GM23338 (cell line): ENCODE measurements around the gene TMEM178A. TPM values are rescaled to one million over a fixed set of nuclear protein-coding genes. Genes with fewer than 3 reads are reported as not detected.

ENCODE experiments used
- ATAC-seq: fragments of 200-7000 bp; cut with Tn5 transposase; 3 replicates; pipeline ENCODE4 v1.9.1; 2020
- DNase-seq: peaks from one replicate; pipeline ENCODE4 v3.0.0-alpha.2; 2015; ENCODE audit warnings: low spot score
- H2AFZ ChIP-seq: fragments of 200-600 bp; sonication (generic); 2 replicates; pipeline ENCODE4 v1.8.0; 2016; ENCODE audit warnings: antibody characterized with exemption, mild to moderate bottlenecking, moderate library complexity
- H3F3A ChIP-seq: fragments of 200-600 bp; sonication (generic); replicated peaks from 2 replicates; pipeline ENCODE4 v1.8.0; 2017; ENCODE audit warnings: antibody characterized with exemption, mixed run types, low read depth
- H3K27ac ChIP-seq: fragments of 200-600 bp; sonication (generic); 2 replicates; pipeline ENCODE4 v1.6.1; 2016; ENCODE audit warnings: low read depth
- H3K27me3 ChIP-seq: fragments of 200-600 bp; sonication (generic); 2 replicates; pipeline ENCODE4 v1.8.0; 2016; ENCODE audit warnings: mild to moderate bottlenecking, mixed run types, moderate library complexity; ENCODE audit not compliant: insufficient read depth
- H3K36me3 ChIP-seq: fragments of 200-600 bp; sonication (generic); 2 replicates; pipeline ENCODE4 v1.8.0; 2016; ENCODE audit warnings: mild to moderate bottlenecking; ENCODE audit not compliant: insufficient read depth
- H3K4me1 ChIP-seq: fragments of 200-600 bp; sonication (generic); 2 replicates; pipeline ENCODE4 v1.8.0; 2016; ENCODE audit warnings: mild to moderate bottlenecking, moderate library complexity; ENCODE audit not compliant: insufficient read depth
- H3K4me2 ChIP-seq: fragments of 200-600 bp; sonication (generic); 2 replicates; pipeline ENCODE4 v1.7.1; 2017; ENCODE audit warnings: mixed run types
- H3K4me3 ChIP-seq: fragments of 200-600 bp; sonication (generic); 2 replicates; pipeline ENCODE4 v1.6.1; 2016; ENCODE audit warnings: mixed run types
- H3K79me2 ChIP-seq: fragments of 200-600 bp; sonication (generic); replicated peaks from 2 replicates; pipeline ENCODE4 v1.8.0; 2017; ENCODE audit warnings: mild to moderate bottlenecking; ENCODE audit not compliant: insufficient read depth
- H3K9me2 ChIP-seq: fragments of 200-600 bp; sonication (generic); 2 replicates; pipeline ENCODE4 v1.8.0; 2017; ENCODE audit not compliant: insufficient read depth
- H4K20me1 ChIP-seq: fragments of 200-600 bp; sonication (generic); replicated peaks from 2 replicates; pipeline ENCODE4 v1.8.0; 2017; ENCODE audit warnings: mild to moderate bottlenecking; ENCODE audit not compliant: insufficient read depth
- H3K27ac Mint-ChIP-seq: 2 replicates; pipeline ENCODE4 v1.8.0; 2020; ENCODE audit warnings: inconsistent platforms, mild to moderate bottlenecking, moderate library complexity, mixed read lengths
- H3K27me3 Mint-ChIP-seq: 3 replicates; pipeline ENCODE4 v1.8.0; 2022; ENCODE audit warnings: low read depth, mild to moderate bottlenecking, moderate library complexity, mixed read lengths, inconsistent platforms; ENCODE audit not compliant: insufficient read depth, poor library complexity
- H3K36me3 Mint-ChIP-seq: 3 replicates; pipeline ENCODE4 v1.8.0; 2021; ENCODE audit warnings: low read depth, mild to moderate bottlenecking, inconsistent platforms, moderate library complexity, mixed read lengths
- H3K4me1 Mint-ChIP-seq: 3 replicates; pipeline ENCODE4 v1.8.0; 2020; ENCODE audit warnings: mild to moderate bottlenecking, inconsistent platforms, mixed read lengths
- H3K4me3 Mint-ChIP-seq: 3 replicates; pipeline ENCODE4 v1.8.0; 2021; ENCODE audit warnings: moderate library complexity, mild to moderate bottlenecking, inconsistent platforms, mixed read lengths
- H3K9me3 Mint-ChIP-seq: 3 replicates; pipeline ENCODE4 v1.8.0; 2020; ENCODE audit warnings: moderate library complexity, mild to moderate bottlenecking, inconsistent platforms, mixed read lengths
- EZH2 ChIP-seq: fragments of 200-600 bp; sonication (generic); IDR thresholded peaks from one replicate; pipeline ENCODE4 v1.8.0; 2017; ENCODE audit warnings: antibody characterized with exemption, mild to moderate bottlenecking, low read depth; ENCODE audit not compliant: unreplicated experiment
- POLR2AphosphoS5 ChIP-seq: IDR thresholded peaks from 2 replicates; pipeline ENCODE4 v1.6.1; 2016; ENCODE audit warnings: antibody characterized with exemption, low read depth
- ZNF114 ChIP-seq: fragments of 250-450 bp; sonication (Bioruptor Pico); IDR thresholded peaks from 2 replicates; pipeline ENCODE4 v1.5.0; 2020; ENCODE audit warnings: mild to moderate bottlenecking, moderate library complexity
- ZNF331 ChIP-seq: fragments of 250-450 bp; sonication (Bioruptor Pico); IDR thresholded peaks from 2 replicates; pipeline ENCODE4 v1.5.0; 2020; ENCODE audit warnings: low read depth, mild to moderate bottlenecking, moderate library complexity
- polyA plus RNA-seq: library from polyadenylated mRNA; unstranded; fragments of >200 nt; fragmentation: Nextera tagmentation; extraction: Ambion mirVana; gene quantifications from 2 replicates; pipeline ENCODE4 v1.2.1, GENCODE V29; 2016
- total RNA-seq: library from RNA; depleted of rRNA; stranded (reverse); fragments of >200 nt; shearing (Covaris generic); gene quantifications from 2 replicates; pipeline ENCODE4 v1.2.3, GENCODE V29; 2014
- TF ChIP-seq, protein P1 (sequence below): fragments of 250-450 bp; sonication (Bioruptor Pico); IDR thresholded peaks from 2 replicates; pipeline ENCODE4 v1.5.0; 2020; ENCODE audit warnings: mild to moderate bottlenecking, moderate library complexity
- TF ChIP-seq, protein P2 (sequence below): IDR thresholded peaks from one replicate; pipeline ENCODE4 v1.6.1; 2018; ENCODE audit warnings: antibody characterized with exemption; ENCODE audit not compliant: unreplicated experiment

TMEM178A gene
- total and polyA plus RNA-seq, 2 experiments from 2014 or later: 10.3 to 12.3 TPM

- TF ChIP-seq, protein P1, sequence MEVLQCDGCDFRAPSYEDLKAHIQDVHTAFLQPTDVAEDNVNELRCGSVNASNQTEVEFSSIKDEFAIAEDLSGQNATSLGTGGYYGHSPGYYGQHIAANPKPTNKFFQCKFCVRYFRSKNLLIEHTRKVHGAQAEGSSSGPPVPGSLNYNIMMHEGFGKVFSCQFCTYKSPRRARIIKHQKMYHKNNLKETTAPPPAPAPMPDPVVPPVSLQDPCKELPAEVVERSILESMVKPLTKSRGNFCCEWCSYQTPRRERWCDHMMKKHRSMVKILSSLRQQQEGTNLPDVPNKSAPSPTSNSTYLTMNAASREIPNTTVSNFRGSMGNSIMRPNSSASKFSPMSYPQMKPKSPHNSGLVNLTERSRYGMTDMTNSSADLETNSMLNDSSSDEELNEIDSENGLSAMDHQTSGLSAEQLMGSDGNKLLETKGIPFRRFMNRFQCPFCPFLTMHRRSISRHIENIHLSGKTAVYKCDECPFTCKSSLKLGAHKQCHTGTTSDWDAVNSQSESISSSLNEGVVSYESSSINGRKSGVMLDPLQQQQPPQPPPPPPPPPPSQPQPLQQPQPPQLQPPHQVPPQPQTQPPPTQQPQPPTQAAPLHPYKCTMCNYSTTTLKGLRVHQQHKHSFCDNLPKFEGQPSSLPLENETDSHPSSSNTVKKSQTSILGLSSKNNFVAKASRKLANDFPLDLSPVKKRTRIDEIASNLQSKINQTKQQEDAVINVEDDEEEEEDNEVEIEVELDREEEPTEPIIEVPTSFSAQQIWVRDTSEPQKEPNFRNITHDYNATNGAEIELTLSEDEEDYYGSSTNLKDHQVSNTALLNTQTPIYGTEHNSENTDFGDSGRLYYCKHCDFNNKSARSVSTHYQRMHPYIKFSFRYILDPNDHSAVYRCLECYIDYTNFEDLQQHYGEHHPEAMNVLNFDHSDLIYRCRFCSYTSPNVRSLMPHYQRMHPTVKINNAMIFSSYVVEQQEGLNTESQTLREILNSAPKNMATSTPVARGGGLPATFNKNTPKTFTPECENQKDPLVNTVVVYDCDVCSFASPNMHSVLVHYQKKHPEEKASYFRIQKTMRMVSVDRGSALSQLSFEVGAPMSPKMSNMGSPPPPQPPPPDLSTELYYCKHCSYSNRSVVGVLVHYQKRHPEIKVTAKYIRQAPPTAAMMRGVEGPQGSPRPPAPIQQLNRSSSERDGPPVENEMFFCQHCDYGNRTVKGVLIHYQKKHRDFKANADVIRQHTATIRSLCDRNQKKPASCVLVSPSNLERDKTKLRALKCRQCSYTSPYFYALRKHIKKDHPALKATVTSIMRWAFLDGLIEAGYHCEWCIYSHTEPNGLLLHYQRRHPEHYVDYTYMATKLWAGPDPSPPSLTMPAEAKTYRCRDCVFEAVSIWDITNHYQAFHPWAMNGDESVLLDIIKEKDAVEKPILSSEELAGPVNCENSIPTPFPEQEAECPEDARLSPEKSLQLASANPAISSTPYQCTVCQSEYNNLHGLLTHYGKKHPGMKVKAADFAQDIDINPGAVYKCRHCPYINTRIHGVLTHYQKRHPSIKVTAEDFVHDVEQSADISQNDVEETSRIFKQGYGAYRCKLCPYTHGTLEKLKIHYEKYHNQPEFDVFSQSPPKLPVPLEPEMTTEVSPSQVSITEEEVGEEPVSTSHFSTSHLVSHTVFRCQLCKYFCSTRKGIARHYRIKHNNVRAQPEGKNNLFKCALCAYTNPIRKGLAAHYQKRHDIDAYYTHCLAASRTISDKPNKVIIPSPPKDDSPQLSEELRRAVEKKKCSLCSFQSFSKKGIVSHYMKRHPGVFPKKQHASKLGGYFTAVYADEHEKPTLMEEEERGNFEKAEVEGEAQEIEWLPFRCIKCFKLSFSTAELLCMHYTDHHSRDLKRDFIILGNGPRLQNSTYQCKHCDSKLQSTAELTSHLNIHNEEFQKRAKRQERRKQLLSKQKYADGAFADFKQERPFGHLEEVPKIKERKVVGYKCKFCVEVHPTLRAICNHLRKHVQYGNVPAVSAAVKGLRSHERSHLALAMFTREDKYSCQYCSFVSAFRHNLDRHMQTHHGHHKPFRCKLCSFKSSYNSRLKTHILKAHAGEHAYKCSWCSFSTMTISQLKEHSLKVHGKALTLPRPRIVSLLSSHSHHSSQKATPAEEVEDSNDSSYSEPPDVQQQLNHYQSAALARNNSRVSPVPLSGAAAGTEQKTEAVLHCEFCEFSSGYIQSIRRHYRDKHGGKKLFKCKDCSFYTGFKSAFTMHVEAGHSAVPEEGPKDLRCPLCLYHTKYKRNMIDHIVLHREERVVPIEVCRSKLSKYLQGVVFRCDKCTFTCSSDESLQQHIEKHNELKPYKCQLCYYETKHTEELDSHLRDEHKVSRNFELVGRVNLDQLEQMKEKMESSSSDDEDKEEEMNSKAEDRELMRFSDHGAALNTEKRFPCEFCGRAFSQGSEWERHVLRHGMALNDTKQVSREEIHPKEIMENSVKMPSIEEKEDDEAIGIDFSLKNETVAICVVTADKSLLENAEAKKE: no peak
- TF ChIP-seq EZH2: no peak
- TF ChIP-seq POLR2AphosphoS5: no peak
Observed at GRCh38 chr2:39715095-39715494, 49.4 kb downstream of the TMEM178A start (continued).

GRCh38 chr2:39715822-39716221, 50.1 kb downstream of the TMEM178A start:
- Histone ChIP-seq H3K4me3 (no peak overlapping the region), H3K4me1 (peaks cover 21% of the 10 kb centered on the region), H3F3A (no peaks in the 10 kb centered on the region), H3K9me2 (no peaks in the 10 kb centered on the region; the same call in 1 of the 2 replicates), H3K4me2 (no peak overlapping the region), H2AFZ (no peak overlapping the region), H3K27ac (no peak overlapping the region; the same call in 1 of the 2 replicates), H3K27me3 (no peaks in the 10 kb centered on the region), H4K20me1 (no peaks in the 10 kb centered on the region), H3K36me3 (no peaks in the 10 kb centered on the region), H3K79me2 (no peaks in the 10 kb centered on the region)
- no peak for ATAC-seq
- Mint-ChIP-seq H3K9me3 (no peaks in the 10 kb centered on the region), H3K4me1 (peaks cover 8% of the 10 kb centered on the region), H3K27me3 (peaks cover 1% of the 10 kb centered on the region), H3K4me3 (no peak overlapping the region), H3K36me3 (no peaks in the 10 kb centered on the region), H3K27ac (no peak overlapping the region)
- DNase-seq: no peak
- TF ChIP-seq, protein P1: no peak
- TF ChIP-seq, protein P2, sequence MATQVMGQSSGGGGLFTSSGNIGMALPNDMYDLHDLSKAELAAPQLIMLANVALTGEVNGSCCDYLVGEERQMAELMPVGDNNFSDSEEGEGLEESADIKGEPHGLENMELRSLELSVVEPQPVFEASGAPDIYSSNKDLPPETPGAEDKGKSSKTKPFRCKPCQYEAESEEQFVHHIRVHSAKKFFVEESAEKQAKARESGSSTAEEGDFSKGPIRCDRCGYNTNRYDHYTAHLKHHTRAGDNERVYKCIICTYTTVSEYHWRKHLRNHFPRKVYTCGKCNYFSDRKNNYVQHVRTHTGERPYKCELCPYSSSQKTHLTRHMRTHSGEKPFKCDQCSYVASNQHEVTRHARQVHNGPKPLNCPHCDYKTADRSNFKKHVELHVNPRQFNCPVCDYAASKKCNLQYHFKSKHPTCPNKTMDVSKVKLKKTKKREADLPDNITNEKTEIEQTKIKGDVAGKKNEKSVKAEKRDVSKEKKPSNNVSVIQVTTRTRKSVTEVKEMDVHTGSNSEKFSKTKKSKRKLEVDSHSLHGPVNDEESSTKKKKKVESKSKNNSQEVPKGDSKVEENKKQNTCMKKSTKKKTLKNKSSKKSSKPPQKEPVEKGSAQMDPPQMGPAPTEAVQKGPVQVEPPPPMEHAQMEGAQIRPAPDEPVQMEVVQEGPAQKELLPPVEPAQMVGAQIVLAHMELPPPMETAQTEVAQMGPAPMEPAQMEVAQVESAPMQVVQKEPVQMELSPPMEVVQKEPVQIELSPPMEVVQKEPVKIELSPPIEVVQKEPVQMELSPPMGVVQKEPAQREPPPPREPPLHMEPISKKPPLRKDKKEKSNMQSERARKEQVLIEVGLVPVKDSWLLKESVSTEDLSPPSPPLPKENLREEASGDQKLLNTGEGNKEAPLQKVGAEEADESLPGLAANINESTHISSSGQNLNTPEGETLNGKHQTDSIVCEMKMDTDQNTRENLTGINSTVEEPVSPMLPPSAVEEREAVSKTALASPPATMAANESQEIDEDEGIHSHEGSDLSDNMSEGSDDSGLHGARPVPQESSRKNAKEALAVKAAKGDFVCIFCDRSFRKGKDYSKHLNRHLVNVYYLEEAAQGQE: no peak
- no peak for TF ChIP-seq ZNF331 (CRISPR knock-in tag)
- no peak for TF ChIP-seq ZNF114 (CRISPR knock-in tag)
